Calu3 (cell line): ENCODE measurements around the gene SRSF5. TPM values are rescaled to one million over a fixed set of nuclear protein-coding genes. Genes with fewer than 3 reads are reported as not detected.

Source experiments
- BruUV-seq: library from RNA; stranded (reverse); fragments of 400-500 nt; replicated peaks from 2 replicates; lab custom pipeline; 2021; lab: Mats Ljungman, UMichigan
- CTCF ChIA-PET: fragments of 300-600 bp; sonication (Branson Sonifier 250); formaldehyde crosslinking; loops from one replicate; lab custom pipeline; 2022; ENCODE audit warnings: antibody characterized with exemption; lab: Charles Lee
- DNase-seq: peaks from one replicate; pipeline ENCODE4 v3.0.0; 2022
- H3K27ac Mint-ChIP-seq: one replicate; pipeline ENCODE4 v1.8.0; 2022; ENCODE audit warnings: mixed read lengths; ENCODE audit not compliant: unreplicated experiment
- H3K27me3 Mint-ChIP-seq: one replicate; pipeline ENCODE4 v1.8.0; 2022; ENCODE audit warnings: mixed read lengths; ENCODE audit not compliant: unreplicated experiment
- H3K36me3 Mint-ChIP-seq: one replicate; pipeline ENCODE4 v1.8.0; 2022; ENCODE audit warnings: mild to moderate bottlenecking, moderate library complexity, mixed read lengths; ENCODE audit not compliant: insufficient read depth, unreplicated experiment
- H3K4me1 Mint-ChIP-seq: one replicate; pipeline ENCODE4 v1.8.0; 2022; ENCODE audit warnings: mild to moderate bottlenecking, low read depth, mixed read lengths; ENCODE audit not compliant: unreplicated experiment
- H3K4me3 Mint-ChIP-seq: one replicate; pipeline ENCODE4 v1.8.0; 2022; ENCODE audit warnings: mild to moderate bottlenecking, low read depth, moderate library complexity, mixed read lengths; ENCODE audit not compliant: unreplicated experiment
- H3K9me3 Mint-ChIP-seq: one replicate; pipeline ENCODE4 v1.8.0; 2022; ENCODE audit warnings: low read depth, mixed read lengths; ENCODE audit not compliant: unreplicated experiment
- CTCF ChIP-seq: fragments of 200-600 bp; IDR thresholded peaks from one replicate; pipeline ENCODE4 v1.8.0; 2022; ENCODE audit warnings: antibody characterized with exemption; ENCODE audit not compliant: unreplicated experiment
- intact Hi-C: fragments of 100-400 bp; cut with micrococcal nuclease; formaldehyde crosslinking; loops from one replicate; pipeline ENCODE4 v1.10.0; 2022; ENCODE audit not compliant: unreplicated experiment
- total RNA-seq: library from RNA; stranded (reverse); gene quantifications from 2 replicates; pipeline ENCODE4 v1.2.3, GENCODE V29; 2022

SRSF5 gene
- total RNA-seq, 1 experiment from 2014 or later: 256 TPM

- Mint-ChIP-seq H3K9me3 (no peaks in the 10 kb centered on the region), H3K27me3 (no peaks in the 10 kb centered on the region), H3K27ac (no peak overlapping the region), H3K4me1 (peaks cover 15% of the 10 kb centered on the region), H3K4me3 (no peak overlapping the region), H3K36me3 (no peaks in the 10 kb centered on the region)
- no TSS peak for BruUV-seq
- intact Hi-C loops: no loop called here
- no peak for DNase-seq
- no peak for TF ChIP-seq CTCF
- CTCF ChIA-PET: no interaction called here
Observed at GRCh38 chr14:69754487-69754886, 12.5 kb upstream of the SRSF5 start.

- H3K4me1 Mint-ChIP-seq: peaks cover 7% of the 10 kb centered on the region
- H3K9me3 Mint-ChIP-seq: no peaks in the 10 kb centered on the region
- H3K36me3 Mint-ChIP-seq: no peaks in the 10 kb centered on the region
- TF ChIP-seq CTCF: no peak
- intact Hi-C loops: no loop called here
- no TSS peak for BruUV-seq
- no peaks in the 10 kb centered on the region for H3K27me3 Mint-ChIP-seq
- DNase-seq: no peak
- no peak overlapping the region for H3K4me3 Mint-ChIP-seq
- H3K27ac Mint-ChIP-seq: no peak overlapping the region
- CTCF ChIA-PET: no interaction called here
Observed at GRCh38 chr14:69755296-69755695, 11.6 kb upstream of the SRSF5 start.

- H3K27me3 Mint-ChIP-seq: no peaks in the 10 kb centered on the region
- H3K36me3 Mint-ChIP-seq: no peaks in the 10 kb centered on the region
- no TSS peak for BruUV-seq
- CTCF ChIA-PET: no interaction called here
- DNase-seq: no peak
- no peaks in the 10 kb centered on the region for H3K9me3 Mint-ChIP-seq
- no peak overlapping the region for H3K4me3 Mint-ChIP-seq
- TF ChIP-seq CTCF: no peak
- H3K27ac Mint-ChIP-seq: no peak overlapping the region
- H3K4me1 Mint-ChIP-seq: peaks cover 2% of the 10 kb centered on the region
- intact Hi-C loops: no loop called here
Observed at GRCh38 chr14:69755784-69756183, 11.2 kb upstream of the SRSF5 start.

- DNase-seq: no peak
- H3K27ac Mint-ChIP-seq: no peak overlapping the region
- H3K9me3 Mint-ChIP-seq: no peaks in the 10 kb centered on the region
- no peaks in the 10 kb centered on the region for H3K4me1 Mint-ChIP-seq
- CTCF ChIA-PET: no interaction called here
- H3K4me3 Mint-ChIP-seq: no peak overlapping the region
- no peaks in the 10 kb centered on the region for H3K27me3 Mint-ChIP-seq
- H3K36me3 Mint-ChIP-seq: no peaks in the 10 kb centered on the region
- intact Hi-C loops: no loop called here
- TF ChIP-seq CTCF: no peak
- BruUV-seq: no TSS peak
Observed at GRCh38 chr14:69756298-69756697, 10.6 kb upstream of the SRSF5 start.
